HG03342 (cell line): ENCODE results near the gene PRKCE.

Experiments used
- ATAC-seq: cut with Tn5 transposase; IDR thresholded peaks from one replicate; pipeline ENCODE4 v1.9.1; 2021; ENCODE audit warnings: mild to moderate bottlenecking, moderate library complexity; ENCODE audit not compliant: unreplicated experiment

PRKCE gene

DNA sequence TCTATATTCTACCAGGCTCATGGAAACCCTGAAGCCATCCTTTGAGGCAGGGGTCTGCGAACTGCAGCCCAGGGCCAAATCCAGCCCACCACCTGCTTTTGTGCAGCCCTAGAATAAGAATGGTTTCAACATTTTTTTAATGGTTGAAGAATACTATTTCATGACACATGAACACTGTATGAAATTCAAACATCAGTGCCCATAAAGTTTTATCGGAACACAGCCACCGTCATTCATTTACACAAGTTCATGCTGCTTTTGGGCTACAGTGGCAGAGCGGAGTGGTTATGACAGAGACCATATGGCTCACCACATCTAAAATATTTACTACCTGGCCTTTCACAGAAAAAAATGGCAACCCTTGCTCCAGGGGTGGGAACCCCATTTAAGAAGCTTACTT is 521.6 kb downstream of the PRKCE start:
- ATAC-seq = no peak

DNA sequence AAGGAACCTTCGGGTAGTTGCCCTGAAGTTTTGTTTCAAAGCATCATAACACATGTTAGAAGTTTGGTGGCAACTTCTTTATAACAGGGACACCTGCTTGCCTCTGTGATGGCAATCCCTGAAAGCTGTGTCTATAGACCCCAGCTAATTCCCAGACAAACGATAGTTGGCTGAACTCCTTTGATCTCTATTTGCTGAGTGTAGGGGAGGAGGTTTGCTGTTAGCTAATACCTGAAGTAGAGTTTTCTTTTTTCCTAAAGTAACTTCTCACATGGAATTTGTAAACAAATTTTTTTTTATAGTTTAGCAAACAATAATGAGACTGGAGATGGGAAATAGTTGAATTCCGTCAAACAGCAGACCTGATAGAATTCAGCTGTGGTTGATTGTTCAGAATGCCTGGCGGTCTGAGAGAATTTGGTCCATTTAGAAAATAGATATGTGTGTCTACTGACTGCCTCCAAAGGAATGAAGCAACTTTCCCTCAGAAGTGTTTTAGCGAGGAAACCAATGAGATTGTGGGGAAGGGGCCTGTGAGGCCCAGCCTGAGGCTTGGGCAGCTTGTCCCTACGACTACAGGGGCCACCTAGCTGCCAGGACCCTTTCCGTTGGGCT is 522.3 kb downstream of the PRKCE start:
- ATAC-seq = no peak

DNA sequence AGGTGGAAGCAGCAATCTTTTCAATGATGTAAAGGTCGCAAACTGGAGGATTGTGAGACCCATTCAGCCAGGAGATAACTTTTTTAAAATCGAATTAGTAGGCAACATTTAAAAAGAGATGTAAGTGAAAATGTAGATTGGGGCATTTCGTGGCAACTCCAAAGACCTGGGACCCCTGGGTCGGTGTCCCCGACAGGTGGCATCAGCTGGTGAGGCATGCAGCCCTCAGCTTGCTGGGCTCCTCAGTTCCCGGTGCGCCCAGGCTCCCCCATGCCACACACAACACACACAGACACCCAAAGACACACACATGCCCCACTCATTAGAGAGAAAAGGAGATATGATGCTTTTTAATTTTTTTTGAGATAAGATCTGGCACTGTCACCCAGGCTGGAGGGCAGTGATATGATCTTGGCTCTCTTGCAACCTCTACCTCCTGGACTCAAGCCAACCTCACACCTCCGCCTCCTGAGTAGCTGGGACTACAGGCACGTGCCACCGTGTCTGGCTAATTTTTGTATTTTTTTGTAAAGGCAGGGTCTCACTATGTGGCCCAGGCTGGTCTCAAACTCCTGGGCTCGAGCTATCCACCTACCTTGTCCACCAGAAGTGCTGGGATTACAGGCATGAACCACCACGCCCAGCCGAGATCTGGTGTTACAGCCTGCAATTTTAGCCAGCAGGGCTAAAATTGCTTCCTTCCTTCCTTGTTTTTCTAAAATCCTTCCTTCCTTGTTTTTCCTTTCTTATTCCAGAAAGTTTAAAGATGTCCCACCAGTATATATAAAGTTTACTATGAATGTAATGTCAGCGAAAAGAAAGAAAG is 523.1 kb downstream of the PRKCE start:
- no peak for ATAC-seq

DNA sequence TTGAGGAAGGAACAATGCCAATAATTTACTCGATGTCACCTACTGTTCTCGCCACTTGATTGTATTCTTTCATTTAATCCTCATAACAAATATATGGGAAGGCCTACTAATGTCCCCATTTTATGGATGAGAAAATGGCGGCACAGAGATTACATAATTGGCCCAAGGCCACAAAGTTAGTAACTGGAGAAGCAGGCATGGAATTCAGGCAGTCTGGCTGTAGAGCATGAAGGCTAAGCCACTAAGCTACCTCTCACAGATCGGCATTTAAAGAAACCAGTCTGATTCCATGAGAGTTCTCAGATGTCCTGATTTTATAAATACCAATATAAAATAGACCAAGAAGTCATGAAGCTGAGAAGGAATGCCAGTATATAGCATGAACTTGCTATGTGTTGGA is 523.9 kb downstream of the PRKCE start:
- no peak for ATAC-seq

DNA sequence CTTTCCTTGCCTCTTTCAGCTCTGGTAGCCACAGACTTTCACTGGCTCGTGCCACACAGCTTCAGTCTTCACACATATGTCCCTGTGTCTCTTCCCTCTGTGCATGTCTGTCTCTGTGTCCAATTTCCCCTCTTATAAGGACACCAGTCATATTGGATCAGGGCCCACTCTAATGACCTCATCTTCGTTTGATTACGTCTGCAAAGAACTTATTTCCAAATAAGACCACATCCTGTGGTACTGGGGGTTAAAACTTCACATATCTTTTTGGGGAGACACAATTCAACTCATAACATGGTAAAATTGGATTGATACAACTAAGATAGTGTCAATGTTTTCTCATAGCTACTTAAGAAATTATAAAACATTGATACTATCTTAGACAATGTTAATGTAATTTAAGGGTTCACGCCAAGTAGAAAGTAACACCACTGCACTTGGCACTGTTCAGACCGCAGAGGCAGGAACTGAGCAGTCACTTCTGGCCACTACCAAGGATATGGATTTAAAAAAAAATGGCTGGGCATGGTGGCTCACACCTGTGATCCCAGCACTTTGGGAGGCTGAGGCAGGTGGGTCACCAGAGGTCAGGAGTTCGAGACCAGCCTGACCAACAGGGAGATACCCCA is 526.1 kb downstream of the PRKCE start:
- no peak for ATAC-seq

DNA sequence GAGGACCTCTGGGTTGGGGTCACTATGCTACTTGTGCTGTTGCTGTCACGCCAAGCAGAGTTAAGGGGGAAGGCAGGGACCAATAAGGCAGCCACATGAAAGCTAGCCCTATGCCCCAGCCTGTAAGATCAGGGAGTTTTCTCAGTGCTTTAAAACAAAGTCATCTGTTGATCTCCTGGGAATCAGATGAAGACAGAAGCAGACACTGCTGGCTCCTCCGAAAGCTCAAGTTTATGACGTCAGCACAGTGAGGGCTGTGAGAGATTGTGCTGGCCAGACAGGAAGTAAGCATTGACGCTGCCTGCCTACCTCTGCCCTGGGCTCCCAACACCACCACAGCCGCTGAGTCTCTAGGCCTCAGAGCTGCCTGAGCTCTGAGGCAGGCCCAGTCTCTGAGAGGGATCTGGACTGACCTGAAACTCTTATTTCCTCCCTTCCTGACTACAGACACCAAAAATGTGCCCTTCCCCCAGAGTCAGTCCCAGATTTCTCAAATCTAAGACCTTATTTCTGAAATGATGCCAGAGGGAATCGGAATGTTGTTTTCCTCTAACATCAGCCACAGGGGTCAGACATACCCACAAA is 527.7 kb downstream of the PRKCE start:
- ATAC-seq = no peak

DNA sequence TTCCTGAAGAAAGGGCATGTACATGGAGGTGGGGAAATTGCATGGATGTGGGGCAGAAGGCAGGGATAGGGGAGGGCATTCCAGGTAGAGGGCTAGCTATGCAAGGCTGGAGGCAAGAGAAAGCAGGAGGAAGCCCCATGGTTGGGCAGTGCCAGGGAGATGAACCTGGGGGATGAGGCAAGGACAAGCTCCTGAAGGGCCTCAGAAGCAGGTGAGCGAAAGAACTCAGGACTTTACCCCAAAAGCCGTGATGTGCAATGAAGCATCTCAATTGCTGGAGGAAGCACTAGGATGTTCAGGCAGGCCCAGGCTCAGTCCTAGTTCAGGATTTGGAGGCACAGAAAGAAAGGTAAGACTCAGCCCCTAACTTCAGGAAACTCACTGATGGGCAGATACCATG is 528.7 kb downstream of the PRKCE start:
- no peak for ATAC-seq

DNA sequence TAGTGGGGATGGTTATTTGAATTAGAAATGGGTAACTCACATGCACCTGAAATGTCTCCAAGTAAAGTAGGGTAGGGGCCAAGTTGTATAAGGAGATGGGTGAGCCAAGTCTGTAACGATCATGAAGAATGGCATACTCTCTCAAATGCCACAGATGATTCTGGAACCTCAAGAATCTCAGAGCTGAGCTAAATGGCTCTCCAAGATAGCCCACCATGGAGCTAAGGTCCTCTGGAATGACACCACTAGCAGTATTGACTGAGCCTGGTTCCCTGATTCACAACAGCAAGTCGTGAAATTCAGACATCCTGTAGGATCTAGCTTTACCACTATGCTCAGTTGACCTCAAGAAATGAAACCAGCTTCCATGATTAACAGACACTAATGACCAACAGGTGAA is 529.8 kb downstream of the PRKCE start:
- ATAC-seq = no peak

DNA sequence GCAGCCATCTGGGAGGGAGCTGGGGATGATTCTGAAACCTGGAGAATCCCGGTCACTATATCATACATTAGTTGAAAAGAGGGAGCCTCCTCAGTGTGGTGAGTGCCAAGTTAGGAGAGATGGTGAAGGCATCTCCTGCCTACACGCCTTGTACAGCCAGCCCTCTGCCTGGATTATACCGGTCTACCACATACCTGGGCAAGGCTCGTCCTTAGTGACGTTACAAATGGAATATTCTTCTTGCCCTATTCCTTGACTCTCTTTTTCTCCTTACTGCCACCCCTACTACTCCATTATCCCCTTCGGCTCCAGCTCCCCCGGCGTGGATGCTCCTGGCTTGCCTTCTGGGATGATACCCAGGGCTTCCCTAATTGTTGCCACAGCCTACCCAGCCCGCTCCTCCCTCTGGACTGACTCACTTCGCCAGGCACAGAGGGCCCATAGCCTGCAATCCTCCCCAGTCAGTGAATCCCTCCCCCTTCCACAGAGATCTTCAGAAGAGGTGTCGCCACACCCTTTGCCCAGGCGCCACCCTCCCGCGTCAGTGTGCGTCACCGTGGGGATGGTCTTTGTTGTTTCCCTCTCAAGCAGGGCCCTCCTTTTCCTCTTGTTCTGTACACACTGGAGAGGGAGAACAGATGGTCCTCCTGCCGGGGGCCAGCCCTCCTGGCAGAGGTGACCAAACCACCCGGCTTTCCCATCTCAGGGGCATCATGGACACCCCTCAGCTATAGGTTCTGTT is 530.5 kb downstream of the PRKCE start:
- no peak for ATAC-seq

DNA sequence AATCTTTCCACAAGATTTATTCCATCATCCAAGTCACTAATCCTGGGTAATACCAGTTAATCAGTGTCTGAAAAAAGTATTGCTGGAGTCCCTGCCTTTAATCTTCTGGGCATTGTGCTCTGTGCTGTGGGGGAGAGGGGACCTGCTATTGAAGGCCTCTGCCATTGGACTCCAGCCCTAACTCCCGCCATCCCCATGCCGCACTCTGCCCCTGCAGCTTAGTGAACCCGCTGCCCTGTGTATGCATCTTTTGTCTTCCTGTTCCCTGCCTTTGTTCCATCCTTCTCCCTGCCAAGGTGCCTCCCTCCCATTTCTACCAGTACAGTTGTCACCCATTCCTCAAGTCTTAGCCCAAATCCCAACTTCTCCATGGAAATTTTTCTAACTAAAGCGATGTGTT is 532.0 kb downstream of the PRKCE start:
- ATAC-seq = no peak

DNA sequence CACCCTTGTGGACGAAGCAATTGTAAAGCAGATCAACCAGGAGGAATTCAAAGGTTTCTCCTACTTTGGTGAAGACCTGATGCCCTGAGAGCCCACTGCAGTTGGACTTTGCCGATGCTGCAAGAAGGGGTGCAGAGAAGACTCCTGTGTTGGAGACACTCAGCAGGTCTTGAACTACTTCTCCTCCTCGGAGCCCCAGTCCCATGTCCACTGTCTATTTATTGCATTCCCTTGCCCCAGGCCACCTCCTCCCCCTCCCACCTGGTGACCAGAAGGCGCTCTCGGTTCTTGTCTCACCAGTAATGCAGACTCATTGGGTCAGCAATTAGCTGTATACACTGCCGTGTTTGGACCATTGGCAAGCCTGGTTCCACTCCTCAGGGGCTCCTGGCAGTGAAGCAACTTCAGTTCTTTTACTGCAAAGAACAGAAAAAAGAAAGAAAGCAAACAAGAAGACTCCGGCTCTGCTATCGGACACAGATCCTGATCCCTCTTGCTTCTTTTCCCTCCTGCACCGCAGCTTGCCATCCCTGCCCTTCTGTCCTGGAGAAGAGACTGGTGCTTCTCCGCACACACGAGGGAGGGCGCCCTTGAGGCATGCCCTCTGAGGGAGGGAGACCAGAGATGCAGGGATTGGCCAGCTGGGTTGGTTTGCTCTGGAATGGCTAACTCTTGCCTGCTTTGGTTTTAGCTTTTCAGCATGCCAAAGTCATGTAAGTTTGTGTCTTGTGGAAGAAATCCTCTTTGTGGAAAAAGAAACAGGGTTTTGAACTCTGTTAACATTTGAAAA is 533.5 kb downstream of the PRKCE start:
- no peak for ATAC-seq

DNA sequence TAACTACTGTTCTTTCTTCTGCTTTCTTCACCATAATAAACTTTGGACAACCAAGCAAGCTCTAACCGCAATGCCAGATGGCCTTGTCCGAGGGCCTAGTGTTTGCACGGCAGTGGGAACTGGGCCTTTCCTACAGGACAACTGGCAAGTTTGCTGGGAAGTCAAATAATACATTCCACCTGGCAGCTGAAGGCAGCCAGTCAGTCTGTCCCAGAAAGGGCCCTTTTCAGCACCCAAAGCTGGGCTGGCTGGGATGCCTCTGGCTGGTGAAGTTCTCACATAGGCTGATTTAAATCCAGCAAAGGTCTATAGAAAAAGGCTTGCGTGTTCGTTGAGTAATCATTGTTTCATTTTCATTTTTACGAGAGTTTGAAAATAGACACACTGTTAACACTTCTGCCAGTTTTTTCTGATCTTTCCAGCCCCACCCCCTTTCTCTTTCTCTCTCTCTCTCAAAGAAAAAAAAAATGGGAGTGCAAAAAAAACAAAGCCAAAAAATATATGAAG is 535.7 kb downstream of the PRKCE start:
- ATAC-seq = peak; percentile 77

DNA sequence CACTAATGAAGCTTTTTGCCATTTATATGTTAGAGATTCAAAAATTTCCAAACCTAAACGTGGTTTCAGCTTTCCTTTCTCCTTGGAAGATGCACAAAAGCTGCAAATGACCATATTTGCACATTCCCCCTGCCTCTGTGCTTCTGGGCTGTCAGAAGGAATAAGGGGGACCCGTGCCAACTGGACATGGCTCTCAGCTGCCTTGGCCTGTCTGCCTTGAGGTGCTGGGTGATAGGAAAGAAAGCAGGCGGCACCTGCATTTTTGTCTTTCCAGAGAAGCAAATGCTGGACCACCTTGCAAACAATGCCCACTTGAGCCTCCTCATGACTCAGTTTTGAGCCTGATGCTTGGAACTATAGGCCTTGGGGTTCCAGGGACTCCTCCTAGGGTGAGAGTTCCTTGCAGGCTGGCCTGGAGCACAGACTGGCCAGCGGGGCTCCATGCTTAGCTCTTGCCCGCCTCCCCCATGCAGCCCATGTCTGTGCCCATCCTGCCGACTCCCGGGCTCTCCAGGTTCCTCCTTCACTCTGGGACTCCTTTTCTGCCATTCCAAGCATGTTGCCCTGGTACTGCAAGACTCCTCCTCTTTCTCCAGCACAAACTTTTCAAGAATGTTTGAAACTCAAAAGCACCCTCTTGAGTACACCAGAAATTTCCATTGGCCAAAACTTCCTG is 536.7 kb downstream of the PRKCE start:
- ATAC-seq = no peak

DNA sequence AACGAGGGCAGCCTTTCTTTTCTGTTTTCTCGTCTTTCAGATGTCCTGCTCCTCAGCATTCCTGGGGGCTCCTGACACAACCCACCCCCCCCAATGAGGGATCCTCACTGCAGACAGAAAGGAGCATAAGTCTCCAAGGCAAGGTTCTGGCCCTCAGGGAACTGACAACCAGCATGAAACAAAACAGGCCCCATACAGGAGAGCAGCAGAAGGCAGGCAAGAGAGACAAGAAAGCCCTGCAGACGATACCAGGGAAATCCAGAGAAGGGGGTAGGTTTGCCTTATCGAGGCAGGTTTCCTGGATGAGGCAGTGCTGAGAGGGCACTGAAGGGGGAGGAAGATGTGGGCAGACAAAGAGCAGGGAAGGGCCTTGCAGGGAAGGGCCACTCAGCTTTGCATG is 541.9 kb downstream of the PRKCE start:
- no peak for ATAC-seq

DNA sequence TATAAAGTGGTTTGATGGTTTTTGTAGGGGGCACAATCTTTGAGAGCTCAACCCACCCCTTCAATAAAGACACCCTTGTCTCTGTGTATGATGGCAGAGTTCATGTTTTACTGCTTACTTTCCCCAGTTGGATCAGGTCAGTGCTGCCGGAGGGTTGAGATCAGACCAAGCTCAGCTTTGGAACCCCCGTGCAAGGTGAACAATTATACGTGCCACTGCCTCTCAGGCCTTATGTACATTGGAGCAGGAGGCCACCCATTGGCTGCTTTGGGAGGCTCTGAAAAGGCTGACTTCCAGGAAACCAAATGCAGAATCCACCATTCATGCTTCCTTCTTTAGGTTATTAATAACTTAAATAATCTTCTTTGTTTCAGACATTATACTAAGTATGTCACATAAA is 542.4 kb downstream of the PRKCE start:
- no peak for ATAC-seq

DNA sequence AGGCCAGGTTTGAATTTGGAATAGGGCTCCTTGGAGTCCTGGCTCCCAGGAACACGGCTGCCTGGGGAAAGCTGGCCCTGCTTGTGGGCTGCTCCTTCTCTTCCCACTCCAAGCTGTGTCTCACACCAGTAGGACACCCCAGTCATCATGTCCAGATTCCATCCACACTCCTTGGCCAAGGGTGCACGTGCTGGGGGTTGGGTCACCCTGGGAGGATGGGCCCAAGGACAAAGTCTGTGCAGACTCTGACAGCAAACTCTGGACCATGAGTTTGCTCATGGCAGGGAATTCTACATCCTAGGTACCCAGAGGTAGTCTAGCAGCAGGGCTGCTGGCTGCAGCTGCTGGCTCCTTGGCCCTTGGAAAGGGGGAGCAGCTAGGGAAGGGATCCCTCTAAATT is 543.4 kb downstream of the PRKCE start:
- ATAC-seq = no peak

DNA sequence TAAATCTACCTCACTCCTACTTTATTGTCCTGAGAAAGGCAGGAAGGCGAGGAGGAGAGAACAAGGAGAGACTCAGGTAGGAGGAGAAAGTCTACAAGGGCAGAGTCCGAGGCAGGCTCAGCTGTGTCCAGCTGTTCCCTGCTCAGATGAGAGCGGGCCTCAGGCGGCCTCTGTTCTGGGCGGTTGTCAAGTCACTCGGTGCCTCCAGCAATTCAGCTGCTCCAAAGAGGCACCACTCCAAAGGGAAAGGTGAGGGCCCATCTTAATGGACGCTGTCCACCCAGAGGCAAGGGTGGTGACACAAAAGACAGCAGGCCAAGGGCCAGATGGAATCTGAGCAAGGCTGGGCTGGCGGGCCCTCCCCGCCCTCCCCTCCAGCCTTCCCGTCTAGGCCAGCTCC is 544.3 kb downstream of the PRKCE start:
- ATAC-seq = no peak

DNA sequence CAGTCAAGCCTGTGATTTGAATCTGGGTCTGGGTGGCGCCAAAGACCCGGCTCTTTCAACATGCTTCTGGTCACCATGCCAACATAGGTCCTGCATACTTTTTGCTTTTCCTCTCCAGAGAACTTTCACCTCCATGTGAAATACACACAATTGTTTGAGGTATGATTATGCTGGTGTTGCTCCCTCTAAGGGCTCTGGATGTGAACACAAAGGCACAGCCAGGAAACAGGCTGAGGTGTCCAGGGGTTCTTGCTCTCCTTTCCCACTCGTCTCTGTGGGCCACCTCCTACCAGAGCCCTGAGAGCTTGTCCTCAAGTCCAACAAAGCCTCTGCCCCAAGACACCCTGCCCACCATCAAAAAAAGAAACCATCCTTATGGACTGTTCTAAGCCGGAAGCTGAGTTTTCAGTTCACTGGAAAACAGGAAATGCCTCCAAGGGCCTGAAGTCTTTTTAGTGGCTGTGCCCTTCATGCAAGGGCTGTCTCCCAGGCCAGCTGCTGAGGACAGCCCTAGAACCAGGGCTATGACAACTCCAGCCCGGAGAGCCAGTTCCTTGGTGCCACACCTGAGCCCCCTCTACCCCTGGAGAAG is 545.5 kb downstream of the PRKCE start:
- no peak for ATAC-seq

DNA sequence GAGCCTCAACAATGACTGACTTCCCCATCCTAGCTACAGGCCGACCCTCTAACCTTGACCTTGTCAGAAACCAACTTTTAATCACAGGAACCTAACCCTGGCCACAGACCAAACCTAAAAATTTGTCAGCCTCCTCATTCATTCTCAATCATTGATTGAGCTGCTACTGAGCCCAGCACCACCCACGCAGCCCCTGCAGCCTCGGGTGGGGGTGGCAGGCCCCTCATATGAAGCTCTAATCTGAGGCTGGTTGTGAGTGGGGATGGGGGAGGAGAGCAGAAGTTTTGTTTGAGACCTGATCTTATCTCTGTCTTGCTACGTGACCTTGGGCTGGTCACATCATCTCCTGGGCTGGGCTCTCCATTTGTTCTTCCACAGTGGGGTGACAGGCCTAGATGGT is 546.2 kb downstream of the PRKCE start:
- no peak for ATAC-seq
